ENCODE results near the gene CELF2.
A peak's percentile ranks its signal among the peaks of the same experiment; 100 is the strongest.

Gene CELF2

DNA sequence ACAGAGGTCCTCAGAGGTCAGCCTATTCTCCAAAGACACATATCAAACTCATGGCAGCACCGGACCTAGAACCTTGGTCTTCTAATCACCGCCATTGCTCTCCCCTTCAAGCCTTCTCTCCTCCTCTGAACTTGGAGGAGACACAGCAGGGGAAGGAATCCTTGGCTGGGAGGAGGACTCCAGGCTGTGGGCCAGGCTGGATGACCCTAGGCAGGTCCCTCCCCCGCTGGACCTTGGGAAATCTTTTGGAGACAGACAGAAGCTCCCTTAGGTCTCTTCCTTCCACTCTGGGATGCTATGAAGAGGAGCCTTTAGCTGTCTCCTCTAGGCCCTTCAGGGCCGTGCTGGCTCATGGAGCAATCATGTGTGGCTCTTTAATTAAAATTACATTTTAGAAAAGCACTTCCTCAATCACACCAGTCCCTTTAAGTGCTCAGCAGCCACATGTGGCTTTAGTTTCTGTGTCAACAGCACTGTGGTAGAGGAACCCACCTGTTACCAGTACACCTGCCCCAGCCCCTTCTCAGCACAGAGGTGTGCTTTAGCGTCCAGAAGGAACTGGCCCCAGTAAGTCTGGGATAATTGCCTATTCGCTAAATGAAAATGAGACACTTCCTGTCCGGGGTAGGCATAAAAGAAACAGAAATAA lies 238.2 kb downstream of the CELF2 start:
- peak; percentile 34 for DNase-seq

DNA sequence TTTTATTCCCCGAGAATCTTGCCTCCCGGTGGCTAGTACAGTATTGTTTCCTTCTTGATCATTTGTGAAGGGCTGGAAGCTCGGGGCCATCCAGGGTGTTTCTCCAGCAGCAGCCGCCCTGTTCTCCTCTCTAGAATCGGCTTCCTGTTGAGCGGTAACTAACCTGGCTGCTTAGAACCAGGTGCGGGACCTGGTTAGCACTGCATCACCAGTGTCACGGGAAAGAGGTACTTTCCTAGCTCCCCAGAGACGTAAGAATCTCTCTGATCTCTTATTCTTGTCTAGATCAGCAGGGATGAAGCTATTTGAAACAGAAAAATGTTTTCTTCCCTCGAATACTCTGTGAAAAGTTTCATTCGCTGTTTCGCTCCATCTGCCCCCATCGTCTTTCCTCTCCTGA lies 239.2 kb downstream of the CELF2 start:
- no peak for DNase-seq

DNA sequence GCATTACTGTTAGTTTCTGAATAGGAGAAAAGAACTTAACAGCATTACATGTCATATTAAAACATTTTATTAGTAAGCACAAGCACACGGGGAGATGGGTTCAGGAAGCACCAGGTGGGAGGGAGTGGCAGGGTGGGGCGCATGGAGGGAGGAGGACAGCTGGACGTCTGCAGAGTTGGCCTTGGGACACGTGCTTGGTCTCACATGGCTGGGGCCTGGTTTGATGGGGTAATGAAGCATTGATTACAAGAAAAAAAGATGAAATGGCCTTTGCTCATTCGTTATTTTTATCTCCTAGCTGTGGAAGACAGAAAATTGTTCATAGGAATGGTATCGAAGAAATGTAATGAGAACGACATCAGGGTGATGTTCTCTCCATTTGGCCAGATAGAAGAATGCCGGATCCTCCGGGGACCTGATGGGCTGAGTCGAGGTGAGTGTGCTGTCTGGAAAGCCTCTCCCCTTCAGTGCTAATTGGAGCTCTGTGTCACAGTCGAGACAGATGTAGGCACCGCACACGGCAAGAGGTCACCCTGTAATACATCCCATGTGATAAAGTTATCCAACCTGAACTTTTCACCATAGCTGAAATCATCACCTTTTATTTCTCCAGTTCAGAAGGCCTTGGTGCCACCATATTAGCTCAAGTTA lies 239.9 kb downstream of the CELF2 start:
- no peak for DNase-seq

GRCh38 chr10:11260170-11260569 lies 242.5 kb downstream of the CELF2 start:
- DNase-seq, result no peak

DNA sequence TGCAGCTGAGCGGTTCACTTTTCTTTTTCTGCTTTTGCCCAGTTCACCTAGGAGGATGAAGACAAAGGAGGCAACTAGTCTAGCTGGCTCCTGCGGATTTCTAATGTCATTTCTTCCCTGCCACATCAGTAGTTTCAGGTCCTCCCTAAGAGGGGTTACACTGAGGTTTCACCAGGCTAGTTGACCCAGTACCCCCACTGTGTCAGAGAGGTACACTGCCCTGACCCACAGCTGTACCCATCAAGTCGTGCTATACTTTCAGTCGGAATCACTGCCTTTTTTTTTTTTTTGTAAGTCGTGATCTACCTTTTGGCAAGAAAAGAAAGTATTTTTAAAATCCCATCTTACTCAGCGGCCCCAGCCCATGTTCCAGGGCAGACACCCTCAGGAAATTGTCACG lies 243.5 kb downstream of the CELF2 start:
- DNase-seq, result no peak

DNA sequence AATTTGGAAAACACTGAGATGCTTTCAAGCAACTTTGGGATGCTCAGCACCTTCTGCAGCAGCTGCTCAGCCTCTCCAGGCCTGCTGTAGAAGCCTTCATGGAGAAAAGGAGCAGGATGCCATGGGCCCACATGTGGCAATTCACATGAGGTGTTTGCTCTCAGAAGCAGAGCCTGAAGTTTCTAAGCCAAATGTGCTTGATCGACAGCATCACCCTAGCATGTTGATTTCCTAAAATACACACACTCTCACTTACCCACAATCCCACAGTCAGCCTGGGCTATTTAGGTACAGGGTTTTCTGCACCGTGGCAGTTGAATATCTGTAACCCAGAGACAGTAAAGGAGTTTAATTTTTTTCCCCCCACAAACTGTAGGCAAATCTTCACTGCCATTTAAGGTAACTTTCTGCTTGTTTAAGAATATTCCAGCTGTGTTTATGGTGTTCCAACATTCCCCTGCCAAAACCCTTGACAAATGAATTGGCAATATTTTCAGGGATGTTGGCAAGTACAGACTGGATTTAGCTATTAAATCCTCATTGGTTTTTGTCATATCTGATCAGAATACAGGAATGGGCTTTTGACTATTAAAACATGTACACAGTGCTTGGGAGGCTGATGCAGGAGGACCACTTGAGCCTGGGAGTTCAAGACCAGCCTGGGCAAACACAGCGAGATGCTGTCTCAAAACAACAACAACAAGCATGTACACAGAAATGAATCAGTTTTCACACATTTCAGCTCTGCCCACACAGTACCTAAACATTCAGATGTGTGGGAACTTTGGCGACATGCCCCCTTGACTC lies 244.2 kb downstream of the CELF2 start:
- no peak for DNase-seq

GRCh38 chr10:11262494-11263345 lies 245.0 kb downstream of the CELF2 start:
- DNase-seq, result no peak

- DNase-seq, result no peak
Measured at GRCh38 chr10:11263767-11264166, 246.1 kb downstream of the CELF2 start.

DNA sequence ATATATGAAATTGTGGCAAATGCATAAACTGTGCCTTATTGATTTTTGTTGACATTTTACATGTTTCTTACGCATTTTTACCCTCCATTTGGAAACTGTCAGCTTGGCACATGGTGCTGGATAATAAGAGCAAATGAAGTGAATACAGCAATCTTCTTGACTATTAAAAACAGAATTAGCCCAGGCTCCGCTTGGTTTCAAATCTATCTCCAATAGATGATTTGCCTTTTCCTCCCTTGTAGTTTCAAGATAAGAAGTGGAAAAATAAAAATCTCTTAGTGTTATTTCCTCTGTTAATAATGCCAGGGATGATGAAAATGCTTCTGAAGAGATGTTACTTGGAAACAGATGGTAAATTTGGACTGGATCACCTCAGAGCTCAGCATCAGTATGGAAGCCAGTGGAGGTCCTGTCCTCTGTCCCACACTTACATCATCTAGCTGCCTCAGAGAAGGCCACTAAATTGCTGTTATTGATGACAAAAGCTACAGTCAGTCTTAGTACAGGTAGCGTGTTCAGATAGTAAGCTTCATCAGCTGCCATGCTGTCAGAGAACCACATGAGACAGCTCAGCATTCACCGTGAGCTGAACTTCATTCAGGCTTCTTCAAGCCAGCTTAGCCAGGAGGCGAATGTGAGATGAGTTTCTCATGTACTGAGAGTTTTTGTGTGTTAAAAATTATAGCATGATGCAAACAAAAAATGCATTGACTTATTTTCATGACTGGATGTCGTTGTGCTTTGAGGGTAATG lies 246.8 kb downstream of the CELF2 start:
- DNase-seq, result no peak

DNA sequence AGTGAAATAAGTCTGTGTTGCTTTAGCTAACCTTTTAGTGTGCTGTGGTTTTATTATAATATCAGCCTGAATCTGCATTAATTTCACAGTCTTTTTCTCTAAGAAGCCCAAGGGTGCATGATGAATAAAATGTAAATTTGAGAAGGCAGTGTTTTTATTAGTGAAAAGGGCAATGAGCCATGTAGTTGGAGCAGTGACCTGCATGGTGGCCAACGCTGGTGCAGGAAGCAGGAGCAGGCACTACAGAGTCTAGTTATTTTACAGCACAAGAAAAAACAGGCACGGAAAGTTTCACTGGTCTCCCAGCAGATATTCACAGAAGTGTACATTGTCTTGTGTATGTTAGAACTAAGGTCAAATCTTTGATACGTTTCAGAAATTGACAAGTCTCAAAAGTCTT lies 247.8 kb downstream of the CELF2 start:
- DNase-seq, result no peak

DNA sequence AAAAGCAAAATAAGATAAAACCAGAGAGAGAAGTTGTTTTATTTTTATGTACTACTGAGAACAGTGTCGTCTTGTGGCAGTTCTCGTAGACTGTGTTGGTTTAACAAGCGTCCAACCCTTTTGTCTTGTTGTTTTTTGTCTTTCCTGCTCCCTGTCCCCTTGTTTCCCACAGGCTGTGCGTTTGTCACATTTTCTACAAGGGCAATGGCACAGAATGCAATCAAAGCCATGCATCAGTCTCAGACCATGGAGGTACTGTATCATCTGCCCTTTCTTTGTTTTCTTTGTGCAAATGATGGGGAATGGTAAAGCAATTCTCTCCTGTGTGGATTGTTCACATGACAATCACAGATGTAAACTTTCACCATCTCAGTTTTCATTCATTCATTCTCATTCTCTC lies 248.8 kb downstream of the CELF2 start:
- no peak for DNase-seq

- no peak for DNase-seq
Measured at GRCh38 chr10:11270135-11270857, 252.6 kb downstream of the CELF2 start.

GRCh38 chr10:11270858-11271179 lies 253.1 kb downstream of the CELF2 start:
- no peak for DNase-seq

DNA sequence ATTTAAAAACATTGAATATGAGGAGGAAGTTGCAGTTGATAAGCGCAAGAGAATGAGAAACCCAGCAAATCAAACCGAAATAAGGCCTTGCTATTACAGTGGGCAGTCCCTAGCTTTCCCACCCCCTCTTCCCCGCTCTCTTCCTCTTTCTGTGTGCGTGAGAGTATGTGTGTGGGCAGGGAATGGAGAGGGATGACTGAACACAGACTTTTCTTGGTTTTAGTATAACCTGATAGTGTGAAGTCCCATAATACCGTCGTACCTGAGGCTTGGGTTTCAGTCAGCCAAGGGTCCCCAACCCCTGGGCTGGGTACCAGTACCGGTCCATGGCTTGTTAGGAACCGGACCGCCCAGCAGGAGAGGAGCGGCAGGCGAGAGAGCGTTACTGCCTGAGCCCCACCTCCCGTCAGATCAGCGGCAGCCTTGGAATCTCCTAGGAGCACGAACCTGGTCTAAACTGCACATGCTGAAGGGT lies 255.3 kb downstream of the CELF2 start:
- no peak for DNase-seq

DNA sequence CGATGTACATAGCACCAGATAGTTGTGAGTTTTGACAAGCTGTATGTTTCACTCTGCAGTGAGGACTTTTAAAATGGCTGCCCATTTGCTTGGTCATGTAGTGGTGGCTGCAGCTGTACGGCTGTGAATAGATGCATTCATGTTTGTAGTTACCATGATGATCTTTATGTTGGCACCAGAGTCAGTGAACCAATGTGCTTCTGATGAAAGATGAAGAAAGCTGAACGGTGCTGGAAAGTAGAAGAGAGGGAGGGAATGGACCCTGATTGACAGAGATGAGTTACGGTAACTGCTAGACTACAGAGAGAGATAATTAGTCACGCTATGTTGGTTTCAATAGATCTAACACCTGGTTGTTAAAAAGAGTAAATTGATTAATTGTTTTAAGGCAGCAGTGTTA lies 256.8 kb downstream of the CELF2 start:
- no peak for DNase-seq

DNA sequence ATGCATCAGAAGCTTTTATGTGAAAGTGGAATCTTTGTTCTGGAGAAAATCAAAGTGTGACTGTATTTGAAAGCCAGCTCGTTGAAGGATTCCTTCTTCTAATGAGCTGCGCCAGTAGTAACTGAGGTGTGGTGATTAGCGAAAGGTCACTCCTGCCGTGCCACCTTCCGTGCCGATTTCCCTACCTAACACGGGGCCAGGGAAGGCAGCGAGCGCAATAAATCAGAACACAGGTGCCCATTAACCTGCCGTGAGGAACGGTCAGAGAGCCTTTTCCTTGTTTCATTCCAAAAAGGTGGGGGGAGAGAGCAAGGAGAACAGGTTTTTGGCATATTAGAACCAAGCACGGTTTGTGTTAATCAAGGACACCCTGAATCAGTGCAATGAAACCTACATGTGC lies 258.0 kb downstream of the CELF2 start:
- no peak for DNase-seq

GRCh38 chr10:11276449-11276990 lies 258.8 kb downstream of the CELF2 start:
- DNase-seq, result no peak

- DNase-seq, result no peak
Measured at GRCh38 chr10:11279314-11279713, 261.6 kb downstream of the CELF2 start.

GRCh38 chr10:11280187-11280932 lies 262.7 kb downstream of the CELF2 start:
- no peak for DNase-seq

DNA sequence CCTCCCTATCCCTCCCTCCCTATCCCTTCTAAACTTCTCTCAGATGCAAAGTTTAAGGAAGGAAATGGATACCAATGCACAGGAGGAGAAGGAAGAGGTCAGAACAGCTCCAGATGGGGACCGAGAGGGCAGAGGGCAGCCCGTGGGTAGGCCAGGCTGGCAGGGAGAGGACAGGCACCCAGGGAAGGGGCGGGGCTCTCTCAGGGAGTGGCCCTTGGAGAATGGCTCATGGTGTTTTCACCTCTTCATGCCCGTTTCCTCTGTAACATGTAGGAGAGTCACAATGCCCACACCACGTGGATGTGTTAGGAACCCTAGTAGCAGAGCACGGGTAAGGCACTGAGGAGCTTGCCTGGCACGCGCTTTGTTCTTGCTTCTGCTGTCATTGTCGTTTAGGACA lies 264.5 kb downstream of the CELF2 start:
- no peak for DNase-seq

- DNase-seq, result no peak
Measured at GRCh38 chr10:11282661-11283060, 265.0 kb downstream of the CELF2 start.

Measured in NCI-H2081 treated with DMSO at 0.1 percent for 48 hours (cell line).